GM18502 (cell line): ENCODE results near the gene CFAP161.

Experiments used
- ATAC-seq: cut with Tn5 transposase; IDR thresholded peaks from one replicate; pipeline ENCODE4 v1.9.1; 2021; ENCODE audit warnings: mild to moderate bottlenecking; ENCODE audit not compliant: unreplicated experiment, poor library complexity

Gene CFAP161

DNA sequence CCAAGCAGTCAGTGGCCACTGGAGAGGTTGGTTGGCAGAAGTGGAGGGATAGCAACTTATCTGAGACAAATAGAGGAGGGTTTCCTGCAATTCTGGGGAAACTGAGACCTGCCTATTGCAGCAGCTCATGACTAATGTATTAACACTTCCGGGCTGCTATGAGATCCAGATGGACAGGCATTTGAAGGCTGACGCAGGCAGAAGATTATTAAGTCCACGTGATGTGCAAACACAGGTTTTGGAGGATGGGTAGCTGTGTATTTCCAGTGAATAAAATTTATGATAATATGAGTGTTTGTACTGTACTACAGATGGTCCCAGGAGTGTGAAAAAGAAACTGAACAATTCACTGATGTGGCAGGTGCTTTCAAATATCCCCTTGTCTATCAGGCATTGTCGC lies 28.5 kb upstream of the CFAP161 start:
- no peak for ATAC-seq

DNA sequence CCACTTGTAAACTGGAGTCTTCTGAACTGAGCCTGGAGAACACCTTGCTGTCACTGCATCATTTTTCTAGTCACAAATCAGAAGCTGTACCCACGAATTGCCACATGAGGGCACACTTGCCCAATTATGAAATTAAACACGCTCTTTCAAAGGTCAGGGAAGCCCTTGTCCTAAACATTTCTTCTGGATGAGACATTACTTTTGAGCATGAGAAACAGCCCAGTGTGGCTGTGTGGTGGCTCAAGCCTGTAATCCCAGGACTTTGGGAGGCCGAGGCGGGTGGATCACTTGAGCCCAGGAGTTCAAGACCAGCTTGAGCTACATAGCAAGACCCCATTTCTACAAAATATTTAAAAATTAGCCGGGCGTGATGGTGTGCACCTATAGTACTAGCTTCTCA lies 27.5 kb upstream of the CFAP161 start:
- ATAC-seq, result no peak

DNA sequence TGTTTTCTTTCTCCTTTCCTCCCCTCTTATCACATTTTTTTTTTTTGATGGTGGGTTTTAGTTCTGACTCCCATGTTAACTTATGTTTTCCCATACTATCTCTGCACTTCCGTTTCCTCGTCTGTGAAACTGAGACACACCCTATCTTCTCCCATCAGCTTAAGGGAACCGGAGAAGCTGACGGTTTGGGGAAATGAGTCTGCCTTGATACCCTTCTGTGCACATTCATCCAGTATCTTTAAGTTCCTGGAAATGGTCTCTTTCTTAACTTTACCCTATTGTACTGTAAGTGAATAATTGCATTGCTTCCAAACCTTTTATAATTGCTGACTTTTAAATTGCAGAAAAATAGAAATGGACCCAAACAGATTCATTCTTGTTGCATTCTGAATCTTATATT lies 26.2 kb upstream of the CFAP161 start:
- no peak for ATAC-seq

DNA sequence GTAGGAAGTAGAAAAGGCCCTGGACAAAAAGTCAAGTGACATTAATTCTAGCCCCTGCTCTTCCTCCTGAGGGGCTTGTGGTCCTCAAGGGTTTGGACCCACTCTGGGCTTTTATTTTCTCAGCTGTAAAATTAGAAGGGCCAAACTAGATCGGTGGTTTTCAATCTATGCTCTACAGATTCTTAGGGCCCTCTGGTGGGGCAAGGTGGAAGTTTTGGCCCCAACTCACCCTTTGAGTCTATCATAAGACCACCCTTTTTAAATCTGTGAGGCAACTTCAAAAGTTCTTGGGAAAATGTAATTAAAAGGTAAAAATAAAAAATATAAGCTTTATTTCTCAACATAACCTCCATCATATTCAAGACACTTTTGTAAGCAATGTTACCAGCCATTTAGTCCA lies 25.6 kb upstream of the CFAP161 start:
- no peak for ATAC-seq

DNA sequence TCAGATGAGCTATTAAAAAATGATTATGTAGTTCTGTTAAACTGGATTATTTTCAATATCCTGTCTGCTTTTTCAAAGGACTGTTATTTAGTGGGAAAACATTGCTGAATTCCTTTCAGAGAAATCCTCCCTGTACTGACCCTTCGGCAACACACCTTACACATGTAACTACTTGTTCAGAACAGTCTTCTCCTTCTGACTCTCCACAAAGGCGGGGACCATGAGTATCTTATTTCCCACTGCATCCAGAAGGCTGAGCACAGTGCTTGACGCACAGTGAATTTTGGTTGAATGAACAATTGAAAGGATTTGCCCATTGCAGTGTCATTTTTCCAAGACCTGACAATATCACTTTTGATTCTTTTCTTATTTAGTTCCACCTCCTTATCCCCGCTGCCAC lies 23.1 kb upstream of the CFAP161 start:
- ATAC-seq, result peak; percentile 10

DNA sequence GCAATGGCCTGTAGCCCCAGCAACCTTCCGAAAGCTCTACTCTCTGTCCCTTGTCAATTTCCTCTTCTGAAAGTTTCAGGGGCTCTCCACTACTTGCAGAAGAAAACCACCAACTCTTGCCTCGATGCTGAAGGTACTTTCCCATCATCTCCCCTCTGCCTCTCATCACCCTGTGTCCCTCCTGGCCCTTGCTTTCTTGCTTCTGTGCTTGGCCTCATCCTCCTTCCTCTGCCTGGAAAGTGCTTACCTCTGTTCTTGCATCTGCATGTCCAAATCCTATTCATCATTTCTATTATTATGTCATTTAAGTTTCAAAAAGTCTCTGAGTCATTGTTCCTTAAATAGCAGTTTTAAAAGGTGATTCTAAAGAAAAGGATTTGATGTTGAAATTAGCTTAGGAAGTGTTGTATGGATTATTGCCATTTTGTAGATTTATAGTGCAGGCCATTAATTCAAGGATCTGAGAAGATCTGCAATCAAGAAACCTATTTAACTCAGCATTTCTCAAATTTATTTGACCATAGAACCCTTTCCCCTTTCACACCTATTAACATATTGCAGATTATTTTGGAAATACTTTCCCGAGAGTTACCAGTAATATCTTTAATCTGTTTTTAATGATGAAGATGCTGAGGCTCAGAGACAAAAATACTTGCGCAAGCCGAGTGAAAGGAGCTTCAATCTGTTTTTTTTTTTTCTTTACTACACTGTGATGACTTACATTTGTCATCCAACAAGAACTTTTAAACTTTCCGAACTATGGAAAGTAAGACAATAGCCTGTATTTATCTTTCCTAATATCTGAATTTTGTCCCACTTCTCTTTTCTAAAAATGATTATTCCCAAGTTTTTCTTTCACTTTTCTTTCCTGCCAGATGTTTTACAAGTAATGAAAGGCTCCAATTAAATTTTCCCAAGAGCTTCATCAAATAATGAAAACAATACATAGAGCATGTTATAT lies 22.3 kb upstream of the CFAP161 start:
- ATAC-seq, result peak; percentile 92

DNA sequence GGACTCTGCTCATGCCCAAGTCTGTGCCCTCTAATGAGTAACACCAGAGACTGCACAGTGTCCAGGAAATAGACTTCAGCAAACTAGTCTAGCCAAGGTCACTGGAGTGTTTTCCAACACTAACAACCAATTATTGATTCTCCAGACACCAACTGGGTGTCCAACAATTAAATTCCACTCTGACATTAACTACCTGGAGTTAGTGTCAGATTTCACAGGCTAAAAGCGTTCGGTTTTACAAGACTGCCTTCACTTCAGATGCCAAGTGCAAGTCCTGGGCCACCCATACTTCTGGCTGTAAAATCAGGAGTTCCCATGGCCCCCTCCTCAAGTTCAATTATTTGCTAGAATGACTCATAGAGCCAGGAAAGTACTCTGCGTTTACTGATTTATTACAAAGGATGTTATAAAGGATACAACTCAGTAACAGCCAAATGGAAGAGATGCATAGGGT lies 20.8 kb upstream of the CFAP161 start:
- no peak for ATAC-seq

DNA sequence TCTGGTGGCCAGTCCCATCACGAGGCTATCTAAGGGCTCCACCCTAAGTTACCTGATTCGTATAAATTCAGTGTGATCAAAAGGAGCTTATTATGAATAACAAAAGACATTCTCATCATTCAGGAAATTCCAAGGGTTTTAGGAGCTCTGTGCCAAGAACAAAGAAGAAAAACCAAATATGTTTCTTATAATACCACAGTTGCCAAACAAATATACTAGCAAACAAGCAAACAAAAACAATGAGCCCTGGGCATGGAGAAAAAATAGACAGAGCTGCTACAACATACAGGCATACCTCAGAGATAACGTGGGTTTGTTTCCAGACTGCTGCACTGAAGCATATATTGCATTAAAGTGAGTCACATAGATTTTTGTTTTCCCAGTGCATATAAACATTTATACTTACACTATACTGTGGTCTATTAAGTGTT lies 20.2 kb upstream of the CFAP161 start:
- ATAC-seq, result no peak

DNA sequence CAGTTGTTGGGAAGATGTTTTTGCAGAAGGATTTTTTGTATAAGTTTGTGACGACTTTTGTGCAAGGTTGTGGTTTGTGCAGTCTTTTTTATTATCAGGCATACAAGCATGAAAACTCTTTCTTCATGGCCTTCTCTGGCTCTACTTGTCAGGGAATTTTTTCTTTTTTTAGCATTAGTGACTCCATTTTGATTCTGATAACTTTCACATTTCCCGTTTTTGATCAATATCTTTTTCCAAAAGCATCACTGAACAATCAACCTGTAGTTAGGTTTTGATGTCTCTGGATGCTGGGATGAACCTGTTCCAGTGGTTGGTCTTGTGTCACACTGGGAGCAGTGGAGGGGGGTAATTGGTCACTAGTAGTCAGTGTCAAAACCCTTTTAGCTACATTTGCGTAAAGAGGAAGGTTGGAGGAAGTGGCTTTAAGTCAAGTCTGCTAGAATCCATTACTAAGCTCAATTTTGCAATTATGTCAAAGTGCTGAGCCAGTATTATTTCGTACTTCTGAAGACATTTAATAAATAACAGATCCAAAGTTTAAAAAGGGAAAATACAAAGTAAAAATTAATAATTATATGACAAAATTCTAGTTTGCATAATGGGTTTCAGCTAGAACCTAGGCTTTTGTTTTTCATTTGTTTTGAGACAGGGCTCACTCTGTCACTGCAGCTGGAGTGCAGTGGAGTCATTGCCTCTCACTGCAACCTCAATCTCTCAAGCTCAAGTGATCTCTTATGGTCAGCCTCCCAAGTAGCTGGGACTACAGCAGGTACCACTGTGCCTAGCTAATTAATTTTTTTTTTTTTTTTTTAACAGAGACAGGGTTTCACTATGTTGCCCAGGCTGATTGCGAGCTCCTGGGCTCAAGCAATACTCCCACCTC lies 18.8 kb upstream of the CFAP161 start:
- ATAC-seq, result no peak

DNA sequence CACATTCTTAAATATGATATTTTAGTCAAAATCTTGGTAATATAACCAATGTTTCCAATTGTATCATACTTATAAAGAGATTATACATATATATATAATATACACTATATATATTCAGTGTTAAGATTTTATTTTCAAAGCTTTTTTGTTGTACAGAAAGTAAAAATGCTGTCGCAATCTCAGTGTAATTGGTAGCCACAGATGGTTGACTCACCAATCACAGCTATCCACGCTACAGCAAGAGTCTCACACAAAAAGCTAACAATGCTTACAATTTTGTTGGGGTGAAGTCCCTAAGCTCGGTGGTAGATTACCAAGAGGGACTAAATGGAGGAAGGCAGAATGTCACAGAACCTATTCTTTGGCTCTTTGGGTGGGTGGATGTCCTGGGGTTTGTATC lies 16.9 kb upstream of the CFAP161 start:
- ATAC-seq, result no peak

DNA sequence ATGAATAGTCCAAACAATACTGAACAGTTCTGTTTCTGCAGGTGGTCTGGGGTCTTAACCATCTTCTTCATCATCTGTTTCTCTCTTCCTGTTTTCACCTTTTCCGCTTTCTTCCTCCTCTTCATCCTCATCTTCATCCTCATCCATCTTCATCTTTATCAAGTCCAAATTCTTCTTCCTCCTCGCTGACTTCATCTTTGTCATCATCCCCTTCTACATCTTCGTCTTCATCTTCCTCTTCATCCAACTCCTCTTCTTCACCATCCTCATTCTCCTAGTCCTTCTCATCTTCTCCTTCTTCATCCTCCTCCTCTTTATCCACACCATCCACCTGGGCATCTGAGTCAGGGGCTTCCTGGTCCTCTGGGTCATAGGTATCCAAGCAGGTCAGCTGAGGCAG lies 16.5 kb upstream of the CFAP161 start:
- no peak for ATAC-seq

DNA sequence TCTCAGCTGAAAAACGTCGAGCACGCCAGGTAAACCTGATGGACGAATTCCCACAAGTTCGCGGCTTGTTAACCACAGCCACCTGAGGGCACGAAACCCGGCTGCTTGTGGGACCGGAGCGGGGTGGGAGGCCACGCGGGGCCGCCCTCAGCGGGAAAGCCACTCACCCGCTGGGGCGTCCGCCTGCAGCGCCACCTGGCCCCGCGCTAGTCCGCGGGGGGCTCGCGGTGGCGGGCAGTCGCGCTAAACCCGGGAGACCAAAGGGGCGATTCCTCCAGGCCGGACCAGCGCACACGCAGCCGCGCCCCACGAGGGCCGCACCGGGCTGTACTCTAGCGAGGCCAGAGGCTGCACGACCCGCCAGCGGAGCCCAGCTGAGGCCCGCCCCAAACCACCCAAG lies 15.7 kb upstream of the CFAP161 start:
- no peak for ATAC-seq

DNA sequence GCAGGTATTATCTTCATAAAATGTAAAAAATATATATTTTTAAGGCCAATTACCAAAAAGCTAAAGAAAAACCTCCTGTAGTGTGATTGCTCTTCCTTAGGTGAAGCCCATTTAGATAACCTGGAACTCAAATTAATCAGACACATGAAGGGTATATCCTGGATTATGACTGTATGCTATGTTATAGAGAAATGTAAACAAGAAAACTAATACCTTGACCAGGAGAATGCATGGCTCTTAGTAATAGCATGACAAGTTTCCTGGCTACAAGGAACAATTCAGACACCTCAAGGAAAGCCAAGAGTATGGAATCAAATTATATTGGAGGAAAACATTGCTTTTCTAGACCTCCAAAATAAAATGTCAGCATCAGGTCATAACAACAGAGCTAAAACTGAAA lies 14.0 kb upstream of the CFAP161 start:
- ATAC-seq, result no peak

DNA sequence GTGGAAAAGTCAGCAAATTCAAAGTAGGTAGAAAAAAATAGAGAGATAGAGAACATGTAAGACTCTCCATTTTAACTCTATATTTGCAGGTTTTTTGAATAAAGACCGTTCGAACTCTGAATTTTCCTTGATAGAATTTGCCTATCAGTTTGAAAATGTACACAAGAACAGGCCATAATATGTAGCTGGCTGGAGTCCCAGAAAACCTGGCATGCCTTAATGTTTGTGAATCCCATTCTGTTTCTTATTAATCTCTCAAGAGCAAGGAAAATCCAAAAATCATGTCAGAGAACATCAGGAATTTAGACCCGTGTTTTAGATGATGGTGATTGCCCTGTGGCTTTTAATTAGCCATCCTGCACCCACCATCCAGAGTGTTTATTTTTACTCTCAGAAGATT lies 7.2 kb upstream of the CFAP161 start:
- no peak for ATAC-seq

DNA sequence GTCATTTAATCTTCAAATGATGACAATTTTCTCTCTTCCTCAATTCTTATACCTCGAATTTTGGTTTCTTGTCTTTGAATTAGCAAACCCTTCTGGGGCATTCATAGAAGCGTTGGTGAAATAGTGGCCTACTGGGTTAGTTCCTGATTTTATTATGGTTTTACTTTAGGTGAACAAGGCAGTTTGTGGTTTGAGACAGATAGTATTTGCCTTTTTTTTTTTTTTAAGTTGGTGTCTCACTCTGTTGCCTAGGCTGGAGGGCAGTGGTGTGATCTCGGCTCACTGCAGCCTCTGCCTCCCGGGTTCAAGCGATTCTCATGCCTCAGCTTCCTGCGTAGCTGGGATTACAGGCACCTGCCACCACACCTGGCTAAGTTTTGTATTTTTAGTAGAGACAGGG lies 7.4 kb downstream of the CFAP161 start:
- ATAC-seq, result peak; percentile 58

DNA sequence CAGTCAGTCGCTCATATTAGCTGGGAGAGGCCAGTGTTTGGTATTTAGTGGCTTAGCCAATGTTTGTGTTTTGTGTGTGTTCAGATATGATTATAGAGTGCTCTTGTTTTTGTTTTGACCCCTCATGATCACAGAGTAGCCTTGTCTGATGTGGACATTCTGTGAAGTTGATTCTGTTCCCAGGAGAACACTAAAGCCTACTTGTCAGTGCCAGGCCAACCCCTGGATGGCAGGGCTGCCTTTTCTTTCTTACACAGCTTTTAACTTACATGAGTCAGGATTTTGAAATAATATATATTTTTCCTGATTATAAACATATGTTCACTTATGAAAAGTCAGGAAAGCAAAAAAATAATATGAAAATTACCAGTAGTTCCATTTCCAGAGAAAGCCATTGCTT lies 11.9 kb downstream of the CFAP161 start:
- no peak for ATAC-seq

DNA sequence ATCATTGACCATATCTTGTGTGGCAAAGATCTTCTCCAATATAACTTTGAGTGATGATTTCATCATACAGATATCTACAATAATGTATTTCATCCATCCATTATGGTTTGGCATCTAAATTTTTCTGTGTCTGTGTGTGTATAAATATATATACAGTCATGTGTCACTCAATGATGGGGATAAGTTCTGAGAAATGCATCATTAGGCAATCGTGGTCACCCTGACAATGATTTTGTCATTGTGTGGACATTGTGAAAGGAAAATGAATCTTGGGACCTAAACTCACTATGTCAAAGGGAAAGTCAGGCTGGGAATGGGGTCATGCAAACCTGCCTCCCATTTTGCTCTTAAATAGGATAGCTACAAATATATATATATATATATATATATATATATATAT lies 12.4 kb downstream of the CFAP161 start:
- ATAC-seq, result no peak

DNA sequence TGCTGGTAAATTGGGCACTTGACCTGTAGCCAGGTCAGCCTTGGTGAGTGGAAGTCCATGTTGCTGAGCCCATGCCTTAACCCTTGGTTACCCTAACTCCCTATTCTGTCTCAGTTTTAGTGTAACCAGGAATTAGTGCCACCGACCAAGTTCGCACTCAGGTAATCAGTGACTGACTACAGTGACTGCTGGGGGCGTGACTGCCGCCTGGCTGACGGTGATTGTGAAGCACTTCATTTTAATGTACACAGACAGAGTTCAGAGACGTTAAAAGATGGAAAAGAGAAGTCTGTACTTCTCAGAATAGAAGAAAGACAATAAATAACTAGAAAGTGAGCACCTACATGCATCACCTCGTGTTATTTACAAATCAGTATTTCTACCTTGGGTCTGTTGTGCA lies 17.3 kb downstream of the CFAP161 start:
- no peak for ATAC-seq

DNA sequence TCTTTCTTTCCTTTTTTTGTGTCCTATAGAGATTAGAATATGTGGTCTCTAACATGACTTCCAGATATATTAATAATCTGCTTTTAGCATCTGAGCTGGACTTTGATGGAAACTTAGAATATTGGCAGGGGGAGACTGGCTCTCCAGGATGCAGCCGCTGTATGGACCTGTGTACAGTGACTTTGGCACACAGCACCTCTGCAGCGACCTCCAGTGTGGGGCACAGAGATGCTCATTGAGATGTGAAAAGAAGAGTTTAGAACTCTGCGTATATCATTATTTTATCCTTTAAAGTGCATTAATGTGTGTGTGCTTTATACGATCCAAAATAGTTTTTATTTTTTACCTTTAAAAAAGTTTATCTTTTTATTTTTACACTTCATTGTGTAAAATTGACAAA lies 18.3 kb downstream of the CFAP161 start:
- ATAC-seq, result no peak

DNA sequence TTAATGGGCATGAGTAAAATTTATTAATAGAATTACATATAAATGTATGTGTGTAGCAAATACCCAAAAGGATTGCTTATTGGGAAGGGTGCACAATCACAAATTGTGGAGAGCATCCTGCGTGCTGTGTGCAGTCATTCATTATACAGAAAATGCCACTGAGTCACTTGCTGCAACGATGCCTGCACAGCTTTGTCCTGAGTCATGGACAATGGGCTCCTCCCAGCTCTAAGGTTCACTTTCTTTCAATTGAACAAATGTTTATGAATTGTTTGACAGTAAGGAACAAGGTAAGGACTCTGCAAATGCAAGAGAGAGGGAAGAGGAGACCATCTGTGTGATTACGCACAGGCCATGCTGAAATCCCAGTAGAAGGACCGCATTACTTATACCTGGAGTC lies 18.7 kb downstream of the CFAP161 start:
- ATAC-seq, result no peak
